Transverse colon (tissue), 3 donors: ENCODE results near the gene ONECUT1.

Experiments used
- CTCF ChIP-seq, 5 experiments: fragments of 200-600 bp in 3 of 5; fragments of 450-650 bp in 2 of 5; sonication (generic) in 3 of 5; IDR thresholded peaks; 1 replicate in 2 of 5; 2 replicates in 3 of 5; pipeline ENCODE4 v1.5.1; 2016 to 2017; ENCODE audit warnings: antibody characterized with exemption in 5 of 5, inconsistent platforms in 3 of 5, mild to moderate bottlenecking in 2 of 5, moderate library complexity in 1 of 5
- POLR2A ChIP-seq: fragments of 450-650 bp; IDR thresholded peaks from one replicate; pipeline ENCODE4 v1.6.1; 2016; ENCODE audit warnings: antibody characterized with exemption, mild to moderate bottlenecking, moderate library complexity

DNA sequence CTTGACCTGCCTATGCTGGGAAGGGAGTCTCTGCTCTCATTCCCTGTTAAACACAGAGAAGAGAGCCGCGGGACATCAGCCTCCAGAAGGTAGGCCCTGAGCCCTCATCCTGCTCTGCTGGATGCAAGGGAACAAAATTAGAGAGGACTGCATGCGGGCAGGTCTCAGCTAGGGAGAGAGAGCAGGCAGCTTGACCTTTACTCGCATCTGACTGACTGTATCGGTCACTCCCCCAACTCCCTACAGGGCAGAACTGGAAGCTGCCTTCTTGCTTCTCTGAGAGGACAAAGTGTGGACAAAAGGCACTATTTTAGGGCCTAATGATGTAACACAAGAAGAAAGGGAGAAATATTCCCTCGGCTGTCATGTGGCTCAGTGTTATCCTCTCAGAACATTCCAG lies 72.2 kb downstream of the ONECUT1 start:
- TF ChIP-seq CTCF (IDR thresholded peaks at IDR 0.05) (no peak), POLR2A (no peak)
